Ovary (tissue), 9 donors: Measurements from ENCODE around the gene CLIC3. TPM values are rescaled to one million over a fixed set of nuclear protein-coding genes. Genes with fewer than 3 reads are reported as not detected.

Experiments
- DNase-seq, 5 donors: peaks; one replicate each; pipeline ENCODE4 v3.0.0-alpha.2; 2019 to 2020
- H3K27ac ChIP-seq, 2 donors: fragments of 200-600 bp; one replicate each; pipeline versions ENCODE4 v1.5.1 to v1.8.0; 2019 to 2022
- H3K27me3 ChIP-seq: fragments of 200-600 bp; one replicate; pipeline ENCODE4 v1.8.0; 2022
- H3K36me3 ChIP-seq: fragments of 200-600 bp; sonication (generic); one replicate; pipeline ENCODE4 v1.5.1; 2019
- H3K4me1 ChIP-seq: one replicate; pipeline ENCODE4 v1.8.1; 2013; ENCODE audit warnings: mild to moderate bottlenecking, moderate library complexity; ENCODE audit not compliant: insufficient read depth
- H3K4me3 ChIP-seq: fragments of 200-600 bp; sonication (generic); one replicate; pipeline ENCODE4 v1.5.1; 2017
- H3K9me3 ChIP-seq, 2 donors: fragments of 200-600 bp in 1 of 2; sonication (generic) in 1 of 2; one replicate each; pipeline versions ENCODE4 v1.5.1 to v1.8.1; 2013 to 2019; ENCODE audit warnings: mild to moderate bottlenecking in 1 of 2, moderate library complexity in 1 of 2
- CTCF ChIP-seq, 3 donors: fragments of 450-650 bp in 2 of 3; fragments of 200-600 bp in 1 of 3; IDR thresholded peaks; one replicate each; pipeline versions ENCODE4 v1.5.1 to v1.8.0; 2016 to 2022; ENCODE audit warnings: antibody characterized with exemption in 3 of 3, mild to moderate bottlenecking in 1 of 3
- EP300 ChIP-seq: sonication (generic); formaldehyde crosslinking; IDR thresholded peaks from one replicate; pipeline ENCODE4 v1.6.1; 2017; ENCODE audit warnings: antibody characterized with exemption
- POLR2A ChIP-seq: fragments of 450-650 bp; IDR thresholded peaks from one replicate; pipeline ENCODE4 v1.6.1; 2017; ENCODE audit warnings: antibody characterized with exemption, mild to moderate bottlenecking, moderate library complexity
- WGBS, 3 donors: extraction: QIAGEN DNeasy Blood & Tissue Kit in 1 of 3; methylation state at CpG; one replicate each; pipeline versions ENCODE4 v1.1.5 to v1.1.7; 2013 to 2017; 5-methylcytosine and 5-hydroxymethylcytosine counted together
- intact Hi-C, 4 donors: fragments of 100-400 bp; cut with DNase I; formaldehyde crosslinking; loops; one replicate each; pipeline versions ENCODE4 v1.11.0 to v1.15.1; 2022 to 2023
- polyA plus RNA-seq, 2 donors: library from polyadenylated mRNA; stranded (reverse); fragments of 200-250 nt in 1 of 2; fragments of 350-450 nt in 1 of 2; fragmentation: Illumina TruSeq in 1 of 2; extraction: RNeasy Lipid Tissue Mini Kit (QIAGEN cat#74804) in 1 of 2; gene quantifications; one replicate each; pipeline ENCODE4 v1.2.3, GENCODE V29; 2013 to 2014
- total RNA-seq, 7 donors: library from RNA; depleted of rRNA in 2 of 7; stranded (reverse); fragments of >200 nt in 2 of 7; fragmentation: NEBNext Ultra II Directional in 3 of 7; extraction: Animal tissue kit (Norgen Biotek cat#: 25700) in 3 of 7; gene quantifications; one replicate each; pipeline versions ENCODE4 v1.1.0 to v1.2.4, GENCODE V29; 2016 to 2023
- donor health status: DM: no; HTN: no; CAD: no; lungs with moderate emphysema.
- donor health status: DM: no; HTN: no; CAD: no.
- donor health status: Bipolar disorder and iron deficiency.
- donor health status: DM: yes; HTN: yes; CAD: no.
- donor health status: DM: no; HTN: no; CAD: no.
- donor health status: DM: yes; HTN: yes; CAD: no.

The CLIC3 gene
- total and polyA plus RNA-seq, 9 donors = 0.57 to 6.5 (median 1.3) TPM; not detected in 3

- H3K4me3 ChIP-seq = no peak overlapping the region
Measured at GRCh38 chr9:137026828-137027227, 30.5 kb upstream of the CLIC3 start.

GRCh38 chr9:137026384-137026783 is 30.0 kb upstream of the CLIC3 start:
- 80 to 85% (median 85%) methylated on average over 1 to 2 of the region's 2 CpGs for WGBS, 3 donors
- intact Hi-C loops = loop anchor here in 1 of 4 donors (5.0 kb wide), 1 partner anchor 41 kb away; no protein-coding TSS in a partner anchor
- no peak overlapping the region for H3K27ac ChIP-seq

More at GRCh38 chr9:137026828-137027227, 30.5 kb upstream of the CLIC3 start:
- TF ChIP-seq POLR2A = no peak
- no peak for TF ChIP-seq CTCF (IDR thresholded peaks at IDR 0.05)
- TF ChIP-seq EP300 = no peak
- WGBS, 3 donors = 87 to 92% (median 89%) methylated on average over 4 of the region's 4 CpGs
- Histone ChIP-seq H3K36me3 (no peaks in the 10 kb centered on the region), H3K9me3 (no peaks in the 10 kb centered on the region), H3K27ac (no peak overlapping the region), H3K27me3 (no peaks in the 10 kb centered on the region), H3K4me1 (peaks cover 3% of the 10 kb centered on the region)
- DNase-seq = no peak
- intact Hi-C loops = loop anchor here in 1 of 4 donors (5.0 kb wide), 1 partner anchor 40 kb away; no protein-coding TSS in a partner anchor

GRCh38 chr9:137025517-137025966 is 29.2 kb upstream of the CLIC3 start:
- Histone ChIP-seq H3K27me3 (no peaks in the 10 kb centered on the region), H3K4me3 (no peak overlapping the region), H3K9me3 (no peaks in the 10 kb centered on the region), H3K36me3 (no peaks in the 10 kb centered on the region), H3K27ac (no peak overlapping the region), H3K4me1 (peaks cover 3% of the 10 kb centered on the region)
- WGBS, 3 donors = 84 to 85% (median 84%) methylated on average over 18 to 21 of the region's 21 CpGs
- intact Hi-C loops = loop anchor here in 1 of 4 donors (5.0 kb wide), 1 partner anchor 42 kb away; no protein-coding TSS in a partner anchor
- no peak for TF ChIP-seq CTCF (IDR thresholded peaks at IDR 0.05)
- no peak for TF ChIP-seq EP300
- no peak for TF ChIP-seq POLR2A
- DNase-seq = no peak

More at GRCh38 chr9:137026384-137026783, 30.0 kb upstream of the CLIC3 start:
- peaks cover 3% of the 10 kb centered on the region for H3K4me1 ChIP-seq
- TF ChIP-seq POLR2A (no peak), EP300 (no peak), CTCF (IDR thresholded peaks at IDR 0.05) (no peak)
- H3K27me3 ChIP-seq = no peaks in the 10 kb centered on the region
- no peaks in the 10 kb centered on the region for H3K9me3 ChIP-seq
- no peak for DNase-seq
- H3K4me3 ChIP-seq = no peak overlapping the region
- no peaks in the 10 kb centered on the region for H3K36me3 ChIP-seq

- peaks cover 2% of the 10 kb centered on the region for H3K4me1 ChIP-seq
- no peaks in the 10 kb centered on the region for H3K36me3 ChIP-seq
- H3K27me3 ChIP-seq = no peaks in the 10 kb centered on the region
- H3K9me3 ChIP-seq = no peaks in the 10 kb centered on the region
- no peak for DNase-seq
- intact Hi-C loops = no loop called here
- H3K27ac ChIP-seq = no peak overlapping the region
- WGBS, 3 donors = 58 to 73% (median 66%) methylated on average over 15 of the region's 15 CpGs
- H3K4me3 ChIP-seq = no peak overlapping the region
- TF ChIP-seq CTCF (IDR thresholded peaks at IDR 0.05) (no peak), POLR2A (no peak), EP300 (no peak)
Measured at GRCh38 chr9:137023583-137023991, 27.2 kb upstream of the CLIC3 start.
